GM12878 (cell line): Measurements from ENCODE around the gene CCN5. TPM values are rescaled to one million over a fixed set of nuclear protein-coding genes. Genes with fewer than 3 reads are reported as not detected.

Source experiments
- ATAC-seq: fragments of 200-7000 bp; cut with Tn5 transposase; 3 replicates; pipeline ENCODE4 v1.9.1; 2020; ENCODE audit warnings: mild to moderate bottlenecking, moderate library complexity
- BruUV-seq: library from RNA; stranded (reverse); fragments of 400-500 nt; replicated peaks from 2 replicates; lab custom pipeline; 2021; lab: Mats Ljungman, UMichigan
- CTCF ChIA-PET: fragments of 300-600 bp; sonication (Branson Sonifier 250); formaldehyde crosslinking; extraction: SDS; loops from one replicate; lab custom pipeline; 2021; ENCODE audit warnings: inconsistent platforms; lab: Yijun Ruan, JAX
- POLR2A ChIA-PET: fragments of 350-600 bp; formaldehyde crosslinking; extraction: SDS; loops from one replicate; lab custom pipeline; 2021; ENCODE audit warnings: inconsistent platforms; lab: Charles Lee
- RAD21 ChIA-PET: fragments of 300-600 bp; sonication (Branson Sonifier 250); formaldehyde crosslinking; loops from one replicate; lab custom pipeline; 2023; ENCODE audit warnings: antibody characterized with exemption; ENCODE audit not compliant: unreplicated experiment; lab: Charles Lee
- SMC1A ChIA-PET: fragments of 300-600 bp; sonication (Branson Sonifier 250); formaldehyde crosslinking; loops from one replicate; lab custom pipeline; 2023; ENCODE audit not compliant: unreplicated experiment, uncharacterized antibody; lab: Charles Lee
- DNase-seq: peaks from one replicate; pipeline ENCODE4 v3.0.0-alpha.2; 2011; ENCODE audit warnings: low read depth, low spot score
- FAIRE-seq: peaks from 3 replicates; lab custom pipeline; 2011; peaks lifted over from hg19 to GRCh38; lab: Jason Lieb, UNC
- H2AFZ ChIP-seq: 2 replicates; pipeline ENCODE4 v1.6.0; 2011; ENCODE audit warnings: low read depth, low read length, control low read depth; ENCODE audit not compliant: control insufficient read depth
- H3K27ac ChIP-seq: 2 replicates; pipeline ENCODE4 v1.5.1; 2011; ENCODE audit warnings: control low read depth; ENCODE audit not compliant: control insufficient read depth, insufficient read depth
- H3K27me3 ChIP-seq, 2 experiments: replicated peaks in 1 of 2; 2 replicates each; pipeline versions ENCODE4 v1.6.0 to v1.6.1; 2011; ENCODE audit warnings: low read length in 1 of 2; ENCODE audit not compliant: control insufficient read depth in 2 of 2, insufficient read depth in 2 of 2
- H3K36me3 ChIP-seq, 2 experiments: 2 replicates each; pipeline ENCODE4 v1.5.1; 2011; ENCODE audit warnings: low read length in 1 of 2; ENCODE audit not compliant: control insufficient read depth in 2 of 2, insufficient read depth in 2 of 2
- H3K4me1 ChIP-seq: 2 replicates; pipeline ENCODE4 v1.6.1; 2011; ENCODE audit warnings: mild to moderate bottlenecking, low read length, moderate library complexity, mixed read lengths; ENCODE audit not compliant: control insufficient read depth, insufficient read depth
- H3K4me2 ChIP-seq: 2 replicates; pipeline ENCODE4 v1.6.0; 2011; ENCODE audit warnings: control low read depth; ENCODE audit not compliant: control insufficient read depth, insufficient read depth
- H3K4me3 ChIP-seq: fragments of 200-600 bp; sonication (generic); 2 replicates; pipeline ENCODE4 v1.5.1; 2016
- H3K79me2 ChIP-seq: 2 replicates; pipeline ENCODE4 v1.6.0; 2011; ENCODE audit warnings: low read length; ENCODE audit not compliant: control insufficient read depth, insufficient read depth
- H3K9ac ChIP-seq: 2 replicates; pipeline ENCODE4 v1.8.0; 2011; ENCODE audit warnings: low read length, control low read depth, mixed read lengths; ENCODE audit not compliant: control insufficient read depth, insufficient read depth
- H3K9me3 ChIP-seq: replicated peaks from 3 replicates; pipeline ENCODE4 v1.5.1; 2011; ENCODE audit warnings: mild to moderate bottlenecking, low read length; ENCODE audit not compliant: control insufficient read depth, insufficient read depth
- H4K20me1 ChIP-seq: 2 replicates; pipeline ENCODE4 v1.6.0; 2011; ENCODE audit not compliant: control insufficient read depth, insufficient read depth
- ASH2L ChIP-seq: fragments of 300-600, 200-600 bp; sonication (generic); IDR thresholded peaks from 2 replicates; pipeline ENCODE4 v1.6.1; 2017; ENCODE audit warnings: low read depth, mild to moderate bottlenecking, borderline replicate concordance
- BCL11A ChIP-seq: IDR thresholded peaks from 2 replicates; pipeline ENCODE4 v1.6.1; 2011; ENCODE audit warnings: low read depth, low read length
- BRCA1 ChIP-seq: IDR thresholded peaks from 2 replicates; pipeline ENCODE4 v1.6.1; 2011; ENCODE audit warnings: low read depth, low read length, improper control_type of control experiment
- EGR1 ChIP-seq, 2 experiments: IDR thresholded peaks; 1 replicate in 1 of 2; 2 replicates in 1 of 2; pipeline ENCODE4 v1.6.1; 2011 to 2012; ENCODE audit warnings: low read depth in 2 of 2, low read length in 2 of 2, borderline replicate concordance in 1 of 2, mild to moderate bottlenecking in 1 of 2, moderate library complexity in 1 of 2
- EP300 ChIP-seq, 2 experiments: fragments of 150-350 bp in 1 of 2; IDR thresholded peaks; 2 replicates each; pipeline ENCODE4 v1.6.1; 2011 to 2012; ENCODE audit warnings: low read depth in 2 of 2, low read length in 2 of 2, borderline replicate concordance in 1 of 2, improper control_type of control experiment in 1 of 2, inconsistent platforms in 1 of 2; ENCODE audit not compliant: control insufficient read depth in 1 of 2
- ESRRA ChIP-seq: IDR thresholded peaks from 2 replicates; pipeline ENCODE4 v1.6.1; 2012; ENCODE audit warnings: mild to moderate bottlenecking, low read length, improper control_type of control experiment
- EZH2 ChIP-seq: IDR thresholded peaks from 2 replicates; pipeline ENCODE4 v1.6.1; 2012; ENCODE audit warnings: low read depth, mild to moderate bottlenecking, control low read depth, inconsistent platforms, low read length, borderline replicate concordance; ENCODE audit not compliant: control insufficient read depth
- GABPA ChIP-seq: IDR thresholded peaks from 2 replicates; pipeline ENCODE4 v1.6.1; 2014; ENCODE audit warnings: antibody characterized with exemption, low read depth, mild to moderate bottlenecking, inconsistent platforms
- NR2C2 ChIP-seq: IDR thresholded peaks from 2 replicates; pipeline ENCODE4 v1.6.1; 2011; ENCODE audit warnings: borderline replicate concordance, low read depth; ENCODE audit not compliant: control insufficient read depth, insufficient read length
- PML ChIP-seq: IDR thresholded peaks from 2 replicates; pipeline ENCODE4 v1.6.1; 2012; ENCODE audit warnings: low read length, inconsistent platforms
- SREBF2 ChIP-seq: IDR thresholded peaks from 2 replicates; pipeline ENCODE4 v1.6.1; 2012; ENCODE audit warnings: mild to moderate bottlenecking, low read length
- TBL1XR1 ChIP-seq: IDR thresholded peaks from 2 replicates; pipeline ENCODE4 v1.6.1; 2012; ENCODE audit warnings: low read depth, low read length, improper control_type of control experiment
- TCF3 ChIP-seq: IDR thresholded peaks from 2 replicates; pipeline ENCODE4 v1.6.1; 2012; ENCODE audit warnings: low read depth, mild to moderate bottlenecking, low read length, borderline replicate concordance; ENCODE audit not compliant: insufficient read depth
- ZNF384 ChIP-seq: IDR thresholded peaks from 2 replicates; pipeline ENCODE4 v1.6.1; 2012; ENCODE audit warnings: low read depth, mild to moderate bottlenecking, low read length, improper control_type of control experiment, borderline replicate concordance
- WGBS: methylation state at CpG from one replicate; pipeline ENCODE4 v1.1.6; 2016; ENCODE audit warnings: low lambda C conversion rate; ENCODE audit not compliant: insufficient replicate concordance, insufficient coverage; ENCODE audit errors: missing lambda C conversion rate; 5-methylcytosine and 5-hydroxymethylcytosine counted together
- in situ Hi-C: fragments of 300-500 bp; cut with MboI; formaldehyde crosslinking; loops from 9 replicates; pipeline ENCODE4 v1.14.3; 2018; ENCODE audit warnings: mixed read lengths
- intact Hi-C: fragments of 100-400 bp; cut with micrococcal nuclease; formaldehyde crosslinking; loops from one replicate; pipeline ENCODE4 v1.14.2; 2022; ENCODE audit not compliant: unreplicated experiment
- polyA plus RNA-seq, 11 experiments: library from polyadenylated mRNA; depleted of rRNA in 4 of 11; unstranded in 6 of 11; stranded (reverse) in 5 of 11; fragments of >200 nt; fragmentation: Nextera tagmentation in 4 of 11; fragmentation: Illumina TruSeq in 1 of 11; extraction: Ambion mirVana in 4 of 11; extraction: Trizol in 1 of 11; gene quantifications; 1 replicate in 1 of 11; 2 replicates in 10 of 11; pipeline versions ENCODE4 v1.2.1 to v1.2.3, GENCODE V29; 2011 to 2016; ENCODE audit warnings: inconsistent platforms in 2 of 11, missing spikeins in 2 of 11, low read depth in 1 of 11
- total RNA-seq, 4 experiments: library from RNA; depleted of rRNA in 3 of 4; stranded (reverse); fragments of >200 nt in 3 of 4; fragmentation: Illumina TruSeq in 1 of 4; extraction: Trizol in 1 of 4; gene quantifications; 2 replicates each; pipeline versions ENCODE4 v1.2.1 to v1.2.3, GENCODE V29; 2013 to 2021

Gene CCN5
- total and polyA plus RNA-seq, 10 of the 15 experiments (the other 5 are each of a cell fraction or from before 2014, with no cell fraction given) = 0.14 to 0.15 TPM; not detected in 8

GRCh38 chr20:44704551-44704971 is 10.6 kb upstream of the CCN5 start:
- no peaks in the 10 kb centered on the region; a peak in 2 of 4 replicates for H3K27me3 ChIP-seq
- H3K4me1 ChIP-seq = peaks cover 4% of the 10 kb centered on the region
- 0% methylated on average over 4 of the region's 4 CpGs for WGBS
- H3K36me3 ChIP-seq = no peaks in the 10 kb centered on the region
- SMC1A ChIA-PET = interaction anchor here (1.4 kb wide), 1 partner anchor 21 kb away, joined by 4 read pairs; no protein-coding TSS in a partner anchor
- POLR2A ChIA-PET = no interaction called here
- ATAC-seq (no peak), DNase-seq (no peak), FAIRE-seq (no peak)
- no peaks in the 10 kb centered on the region for H3K79me2 ChIP-seq
- intact Hi-C loops (no loop called here), in situ Hi-C loops (no loop called here)
- no peak overlapping the region for H3K4me2 ChIP-seq
- no peak overlapping the region for H3K27ac ChIP-seq
- no peaks in the 10 kb centered on the region for H3K9me3 ChIP-seq
- RAD21 ChIA-PET = no interaction called here
- no peak overlapping the region for H3K9ac ChIP-seq
- CTCF ChIA-PET = interaction anchor here (0.6 to 0.7 kb wide), 3 partner anchors 20 to 97 kb away, joined by 3 to 4 read pairs (median 3); no protein-coding TSS in a partner anchor
- no peak overlapping the region for H3K4me3 ChIP-seq
- BruUV-seq = no TSS peak
- H4K20me1 ChIP-seq = no peaks in the 10 kb centered on the region
- no peak overlapping the region for H2AFZ ChIP-seq
- TF ChIP-seq BRCA1 (no peak), BCL11A (no peak), ZNF384 (no peak), PML (no peak), SREBF2 (no peak), TCF3 (no peak), NR2C2 (no peak), EP300 (IDR thresholded peaks at IDR 0.05; ENCODE audit: borderline replicate concordance in 1 of 2, control insufficient read depth in 1 of 2, low read depth in 2 of 2, low read length in 2 of 2) (no peak), EZH2 (no peak), ASH2L (no peak), ESRRA (no peak), TBL1XR1 (no peak), GABPA (no peak), EGR1 (IDR thresholded peaks at IDR 0.05; ENCODE audit: borderline replicate concordance in 1 of 2, low read depth in 2 of 2, low read length in 2 of 2) (no peak)
- TF ChIP-seq, all 136 proteins: peak for 0
